ENCODE data around the gene RNPEPL1.

Gene RNPEPL1

DNA sequence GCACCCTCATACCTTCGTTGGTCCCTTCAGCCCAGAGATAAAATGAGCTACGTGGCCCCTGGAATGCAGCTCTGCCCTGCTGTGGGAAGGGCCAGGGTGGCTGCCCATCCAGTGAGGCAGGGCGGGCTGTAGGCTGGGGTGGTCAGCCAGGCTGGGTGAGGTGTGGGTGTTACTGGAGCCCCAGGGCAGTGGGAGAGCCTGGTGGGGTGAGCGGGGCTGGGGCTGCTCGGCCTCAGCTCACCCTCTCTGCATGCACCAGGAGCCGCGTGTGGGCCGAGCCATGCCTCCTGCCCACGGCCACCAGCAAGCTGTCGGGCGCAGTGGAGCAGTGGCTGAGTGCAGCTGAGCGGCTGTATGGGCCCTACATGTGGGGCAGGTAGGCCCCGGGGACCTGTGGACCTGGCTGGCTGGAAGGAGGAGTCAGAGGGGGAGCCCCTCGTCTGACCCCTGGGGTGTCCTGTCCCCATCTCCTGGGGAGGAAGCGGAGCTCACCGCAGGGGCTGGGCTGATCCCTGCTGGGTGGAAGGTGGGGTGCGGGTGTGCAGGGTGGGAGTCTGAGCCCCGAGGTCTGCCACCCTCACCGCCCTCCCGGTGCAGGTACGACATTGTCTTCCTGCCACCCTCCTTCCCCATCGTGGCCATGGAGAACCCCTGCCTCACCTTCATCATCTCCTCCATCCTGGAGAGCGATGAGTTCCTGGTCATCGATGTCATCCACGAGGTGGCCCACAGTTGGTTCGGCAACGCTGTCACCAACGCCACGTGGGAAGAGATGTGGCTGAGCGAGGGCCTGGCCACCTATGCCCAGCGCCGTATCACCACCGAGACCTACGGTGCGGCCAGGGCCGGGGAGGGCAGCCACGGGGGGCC, 5.5 kb downstream of the RNPEPL1 start:
- Histone ChIP-seq H3K4me3 (ENCODE audit: low read depth, low read length) (no peak overlapping the region), H3K27ac (ENCODE audit: low read depth, low read length) (no peak overlapping the region), H3K4me1 (ENCODE audit: control insufficient read depth, insufficient read depth, low read length) (peaks cover 3% of the 10 kb centered on the region; the same call in 1 of the 2 replicates), H3K9me3 (ENCODE audit: control insufficient read depth, insufficient read depth, low read depth, low read length) (no peaks in the 10 kb centered on the region), H3K36me3 (ENCODE audit: control insufficient read depth, insufficient read depth, low read length) (peaks cover 5% of the 10 kb centered on the region; the same call in 1 of the 2 replicates), H3K9ac (ENCODE audit: low read length) (no peak overlapping the region), H3K27me3 (ENCODE audit: control insufficient read depth, insufficient read depth, low read length) (peaks cover 13% of the 10 kb centered on the region)

DNA sequence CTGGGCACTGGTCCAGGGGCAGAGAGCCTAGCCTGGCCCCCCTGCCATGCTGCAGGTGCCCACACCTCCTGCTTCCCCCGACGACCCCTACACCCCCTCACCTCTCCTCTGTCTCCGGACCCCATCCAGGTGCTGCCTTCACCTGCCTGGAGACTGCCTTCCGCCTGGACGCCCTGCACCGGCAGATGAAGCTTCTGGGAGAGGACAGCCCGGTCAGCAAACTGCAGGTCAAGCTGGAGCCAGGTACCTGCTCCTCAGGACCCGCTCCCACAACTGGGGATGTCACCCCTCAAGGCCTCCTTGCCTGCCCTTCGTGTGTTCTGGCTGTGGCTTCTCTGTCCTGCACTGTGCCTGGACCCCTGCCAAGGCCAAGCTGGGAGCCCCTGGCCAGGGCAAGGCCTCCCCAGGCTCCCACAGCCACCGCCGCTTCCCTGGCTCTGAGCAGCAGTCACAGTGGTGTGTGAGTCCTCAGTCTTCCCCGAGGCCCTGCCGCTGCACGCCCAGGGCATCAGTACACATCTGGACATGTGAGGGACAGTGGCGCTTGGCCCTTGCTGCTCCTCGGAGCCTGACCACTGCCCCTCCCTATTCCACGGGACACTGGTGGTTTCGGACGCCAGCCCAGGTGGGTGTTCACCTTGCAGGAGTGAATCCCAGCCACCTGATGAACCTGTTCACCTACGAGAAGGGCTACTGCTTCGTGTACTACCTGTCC, 6.3 kb downstream of the RNPEPL1 start:
- Histone ChIP-seq H3K4me3 (ENCODE audit: low read depth, low read length) (no peak overlapping the region), H3K27ac (ENCODE audit: low read depth, low read length) (no peak overlapping the region), H3K36me3 (ENCODE audit: control insufficient read depth, insufficient read depth, low read length) (peaks cover 5% of the 10 kb centered on the region; the same call in 1 of the 2 replicates), H3K9me3 (ENCODE audit: control insufficient read depth, insufficient read depth, low read depth, low read length) (no peaks in the 10 kb centered on the region), H3K9ac (ENCODE audit: low read length) (no peak overlapping the region), H3K4me1 (ENCODE audit: control insufficient read depth, insufficient read depth, low read length) (peaks cover 2% of the 10 kb centered on the region; the same call in 1 of the 2 replicates), H3K27me3 (ENCODE audit: control insufficient read depth, insufficient read depth, low read length) (peaks cover 5% of the 10 kb centered on the region)

DNA sequence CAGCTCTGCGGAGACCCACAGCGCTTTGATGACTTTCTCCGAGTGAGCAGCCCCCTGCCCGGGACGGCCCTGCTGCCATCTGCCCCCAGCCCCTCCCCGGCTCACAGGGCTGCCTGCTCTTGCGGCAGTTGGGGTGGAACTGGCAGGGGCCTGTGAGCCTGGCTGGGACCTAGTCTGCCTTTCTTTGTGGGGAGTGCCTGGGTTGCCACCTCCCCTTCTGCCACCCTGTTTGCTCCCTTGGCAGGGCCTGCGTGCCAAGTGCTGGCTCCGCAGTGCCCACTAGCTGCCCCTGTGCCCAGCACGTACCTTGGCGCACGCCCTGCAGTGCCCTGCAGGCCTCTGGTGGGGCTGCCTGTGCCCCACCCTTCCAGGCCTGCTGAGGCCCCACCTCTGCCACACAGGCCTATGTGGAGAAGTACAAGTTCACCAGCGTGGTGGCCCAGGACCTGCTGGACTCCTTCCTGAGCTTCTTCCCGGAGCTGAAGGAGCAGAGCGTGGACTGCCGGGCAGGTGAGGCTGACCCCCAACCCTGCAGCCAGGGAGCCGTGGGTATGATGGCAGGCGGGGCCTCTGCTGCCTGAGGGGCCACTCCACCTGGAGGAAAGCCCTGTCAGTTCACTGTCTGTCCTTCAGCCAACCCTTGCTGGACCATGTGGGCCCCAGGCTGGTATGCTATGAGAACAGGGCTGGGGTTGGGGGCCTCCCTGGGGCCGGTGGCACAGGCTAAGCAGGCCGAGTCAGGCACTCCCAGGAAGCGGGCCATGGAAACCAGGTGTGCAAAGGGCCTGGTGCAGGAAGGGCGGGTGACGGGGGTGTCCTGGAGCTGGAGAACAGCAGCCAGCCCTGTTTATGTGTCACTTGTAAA, 7.0 kb downstream of the RNPEPL1 start:
- H3K9ac ChIP-seq (ENCODE audit: low read length): no peak overlapping the region
- peaks cover 5% of the 10 kb centered on the region; the same call in 1 of the 2 replicates for H3K36me3 ChIP-seq (ENCODE audit: control insufficient read depth, insufficient read depth, low read length)
- no peaks in the 10 kb centered on the region for H3K27me3 ChIP-seq (ENCODE audit: control insufficient read depth, insufficient read depth, low read length)
- H3K27ac ChIP-seq (ENCODE audit: low read depth, low read length): no peak overlapping the region
- no peaks in the 10 kb centered on the region for H3K9me3 ChIP-seq (ENCODE audit: control insufficient read depth, insufficient read depth, low read depth, low read length)
- peaks cover 9% of the 10 kb centered on the region; the same call in 1 of the 2 replicates for H3K4me1 ChIP-seq (ENCODE audit: control insufficient read depth, insufficient read depth, low read length)
- no peak overlapping the region for H3K4me3 ChIP-seq (ENCODE audit: low read depth, low read length)

DNA sequence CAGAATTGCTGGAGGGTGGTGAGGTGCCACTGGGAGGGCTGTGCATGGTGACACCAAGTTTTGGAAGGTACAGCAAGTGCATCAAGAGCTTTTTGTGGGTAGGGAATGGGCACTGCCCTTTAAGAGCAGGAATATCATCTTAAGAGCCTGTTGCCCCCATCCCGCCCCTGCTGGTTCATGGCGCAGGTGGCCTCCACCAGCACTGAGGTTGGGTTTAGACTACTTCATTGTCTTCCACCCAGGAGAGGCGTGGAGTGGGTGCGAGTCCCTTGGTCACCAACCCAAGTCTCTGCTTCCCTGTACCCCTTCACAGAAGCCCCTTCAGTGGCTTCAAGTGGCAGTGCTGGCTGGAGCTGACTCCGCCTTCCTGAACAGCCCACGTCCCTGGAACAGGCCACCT, 7.8 kb downstream of the RNPEPL1 start:
- H3K27ac ChIP-seq (ENCODE audit: low read depth, low read length): no peak overlapping the region
- H3K4me3 ChIP-seq (ENCODE audit: low read depth, low read length): no peak overlapping the region
- H3K27me3 ChIP-seq (ENCODE audit: control insufficient read depth, insufficient read depth, low read length): no peaks in the 10 kb centered on the region
- peaks cover 13% of the 10 kb centered on the region; the same call in 1 of the 2 replicates for H3K4me1 ChIP-seq (ENCODE audit: control insufficient read depth, insufficient read depth, low read length)
- peaks cover 5% of the 10 kb centered on the region; the same call in 1 of the 2 replicates for H3K36me3 ChIP-seq (ENCODE audit: control insufficient read depth, insufficient read depth, low read length)
- H3K9ac ChIP-seq (ENCODE audit: low read length): no peak overlapping the region
- H3K9me3 ChIP-seq (ENCODE audit: control insufficient read depth, insufficient read depth, low read depth, low read length): no peaks in the 10 kb centered on the region

DNA sequence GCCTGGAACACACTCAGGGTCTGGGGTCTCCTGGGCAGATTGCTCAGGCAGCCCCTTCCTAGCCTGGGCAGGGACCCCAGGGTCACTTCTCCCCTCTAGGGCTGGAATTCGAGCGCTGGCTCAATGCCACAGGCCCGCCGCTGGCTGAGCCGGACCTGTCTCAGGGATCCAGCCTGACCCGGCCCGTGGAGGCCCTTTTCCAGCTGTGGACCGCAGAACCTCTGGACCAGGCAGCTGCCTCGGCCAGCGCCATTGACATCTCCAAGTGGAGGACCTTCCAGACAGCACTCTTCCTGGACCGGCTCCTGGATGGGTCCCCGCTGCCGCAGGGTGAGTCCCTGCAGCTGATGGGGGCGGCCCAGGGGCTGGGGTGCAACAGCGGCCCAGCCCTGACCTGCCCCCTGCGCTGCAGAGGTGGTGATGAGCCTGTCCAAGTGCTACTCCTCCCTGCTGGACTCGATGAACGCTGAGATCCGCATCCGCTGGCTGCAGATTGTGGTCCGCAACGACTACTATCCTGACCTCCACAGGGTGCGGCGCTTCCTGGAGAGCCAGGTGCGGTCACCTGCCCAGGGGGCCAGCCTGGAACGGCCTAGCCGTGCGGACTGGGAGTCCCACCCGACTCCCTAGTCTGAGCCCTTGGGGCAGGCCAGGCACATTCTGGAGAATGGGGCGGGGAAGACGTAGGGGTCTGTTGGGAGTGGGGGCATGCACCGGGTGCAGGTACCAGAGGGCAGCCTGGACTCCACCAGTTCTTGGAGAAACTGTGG, 8.3 kb downstream of the RNPEPL1 start:
- H3K27me3 ChIP-seq (ENCODE audit: control insufficient read depth, insufficient read depth, low read length): no peaks in the 10 kb centered on the region
- H3K4me1 ChIP-seq (ENCODE audit: control insufficient read depth, insufficient read depth, low read length): peaks cover 13% of the 10 kb centered on the region; the same call in 1 of the 2 replicates
- no peak overlapping the region for H3K9ac ChIP-seq (ENCODE audit: low read length)
- no peaks in the 10 kb centered on the region for H3K9me3 ChIP-seq (ENCODE audit: control insufficient read depth, insufficient read depth, low read depth, low read length)
- no peak overlapping the region for H3K4me3 ChIP-seq (ENCODE audit: low read depth, low read length)
- no peak overlapping the region for H3K27ac ChIP-seq (ENCODE audit: low read depth, low read length)
- peaks cover 5% of the 10 kb centered on the region; the same call in 1 of the 2 replicates for H3K36me3 ChIP-seq (ENCODE audit: control insufficient read depth, insufficient read depth, low read length)

DNA sequence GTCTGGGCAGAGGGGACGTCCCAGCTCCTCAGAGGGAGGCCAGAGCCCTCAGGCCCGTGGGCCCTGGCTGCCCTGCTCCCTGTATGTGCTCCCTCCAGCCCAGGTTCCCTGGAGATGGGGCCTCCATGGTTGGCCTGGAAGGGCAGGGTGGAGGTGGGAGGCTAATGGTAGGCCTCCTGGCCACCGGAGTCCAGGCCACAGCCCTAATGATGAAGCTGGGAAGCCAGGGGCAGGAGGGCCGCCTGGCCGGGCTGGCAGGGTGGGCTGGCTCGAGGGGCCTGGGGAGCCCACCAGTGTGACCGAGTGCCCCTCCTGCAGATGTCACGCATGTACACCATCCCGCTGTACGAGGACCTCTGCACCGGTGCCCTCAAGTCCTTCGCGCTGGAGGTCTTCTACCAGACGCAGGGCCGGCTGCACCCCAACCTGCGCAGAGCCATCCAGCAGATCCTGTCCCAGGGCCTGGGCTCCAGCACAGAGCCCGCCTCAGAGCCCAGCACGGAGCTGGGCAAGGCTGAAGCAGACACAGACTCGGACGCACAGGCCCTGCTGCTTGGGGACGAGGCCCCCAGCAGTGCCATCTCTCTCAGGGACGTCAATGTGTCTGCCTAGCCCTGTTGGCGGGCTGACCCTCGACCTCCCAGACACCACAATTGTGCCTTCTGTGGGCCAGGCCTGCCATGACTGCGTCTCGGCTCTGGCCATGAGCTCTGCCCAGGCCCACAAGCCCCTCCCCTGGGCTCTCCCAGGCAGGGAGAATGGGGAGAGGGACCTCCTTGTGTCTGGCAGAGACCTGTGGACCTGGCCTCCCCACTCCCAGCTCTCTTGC, 9.2 kb downstream of the RNPEPL1 start:
- Histone ChIP-seq H3K4me3 (ENCODE audit: low read depth, low read length) (no peak overlapping the region), H3K9ac (ENCODE audit: low read length) (no peak overlapping the region), H3K27me3 (ENCODE audit: control insufficient read depth, insufficient read depth, low read length) (no peaks in the 10 kb centered on the region), H3K27ac (ENCODE audit: low read depth, low read length) (no peak overlapping the region), H3K36me3 (ENCODE audit: control insufficient read depth, insufficient read depth, low read length) (peaks cover 5% of the 10 kb centered on the region; the same call in 1 of the 2 replicates), H3K9me3 (ENCODE audit: control insufficient read depth, insufficient read depth, low read depth, low read length) (no peaks in the 10 kb centered on the region), H3K4me1 (ENCODE audit: control insufficient read depth, insufficient read depth, low read length) (peaks cover 19% of the 10 kb centered on the region; the same call in 1 of the 2 replicates)

DNA sequence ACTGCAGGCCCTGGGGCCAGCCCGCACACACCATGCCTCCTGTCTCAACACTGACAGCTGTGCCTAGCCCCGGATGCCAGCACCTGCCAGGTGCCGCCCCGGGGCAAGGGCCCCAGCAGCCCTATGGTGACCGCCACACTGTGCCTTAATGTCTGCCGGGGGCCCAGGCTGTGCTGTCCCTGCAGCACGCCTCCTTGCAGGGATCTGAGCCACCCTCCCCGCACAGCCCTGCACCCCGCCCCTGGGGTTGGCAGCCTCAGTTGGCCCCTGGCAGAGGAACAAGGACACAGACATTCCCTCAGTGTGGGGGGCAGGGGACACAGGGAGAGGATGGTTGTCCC, 9.8 kb downstream of the RNPEPL1 start:
- Histone ChIP-seq H3K4me1 (ENCODE audit: control insufficient read depth, insufficient read depth, low read length) (peaks cover 21% of the 10 kb centered on the region; the same call in 1 of the 2 replicates), H3K27me3 (ENCODE audit: control insufficient read depth, insufficient read depth, low read length) (no peaks in the 10 kb centered on the region), H3K27ac (ENCODE audit: low read depth, low read length) (no peak overlapping the region), H3K36me3 (ENCODE audit: control insufficient read depth, insufficient read depth, low read length) (peaks cover 5% of the 10 kb centered on the region; the same call in 1 of the 2 replicates), H3K9ac (ENCODE audit: low read length) (no peak overlapping the region), H3K4me3 (ENCODE audit: low read depth, low read length) (no peak overlapping the region), H3K9me3 (ENCODE audit: control insufficient read depth, insufficient read depth, low read depth, low read length) (no peaks in the 10 kb centered on the region)

DNA sequence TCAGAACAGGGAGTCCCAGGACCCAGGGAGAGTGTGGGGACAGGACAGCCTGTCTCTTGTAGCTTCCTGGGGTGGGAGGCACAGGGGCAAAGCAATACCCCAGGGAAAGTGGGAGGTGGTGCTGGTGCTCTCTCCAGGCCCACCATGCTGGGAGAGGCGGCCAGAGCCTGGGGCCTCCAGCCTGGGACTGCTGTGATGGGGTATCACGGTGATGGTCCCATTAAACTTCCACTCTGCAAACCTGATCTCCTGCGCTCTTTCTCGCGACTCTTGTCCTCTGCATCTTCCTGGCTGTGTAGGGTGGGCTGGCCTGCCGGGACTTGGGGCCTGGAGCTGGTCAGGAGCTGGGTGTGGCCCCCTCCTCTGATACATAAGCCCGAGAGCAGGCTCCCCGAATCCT, 10.2 kb downstream of the RNPEPL1 start:
- no peak overlapping the region for H3K27ac ChIP-seq (ENCODE audit: low read depth, low read length)
- no peaks in the 10 kb centered on the region for H3K9me3 ChIP-seq (ENCODE audit: control insufficient read depth, insufficient read depth, low read depth, low read length)
- no peak overlapping the region for H3K4me3 ChIP-seq (ENCODE audit: low read depth, low read length)
- peaks cover 21% of the 10 kb centered on the region; the same call in 1 of the 2 replicates for H3K4me1 ChIP-seq (ENCODE audit: control insufficient read depth, insufficient read depth, low read length)
- peaks cover 5% of the 10 kb centered on the region; the same call in 1 of the 2 replicates for H3K36me3 ChIP-seq (ENCODE audit: control insufficient read depth, insufficient read depth, low read length)
- no peak overlapping the region for H3K9ac ChIP-seq (ENCODE audit: low read length)
- H3K27me3 ChIP-seq (ENCODE audit: control insufficient read depth, insufficient read depth, low read length): no peaks in the 10 kb centered on the region

DNA sequence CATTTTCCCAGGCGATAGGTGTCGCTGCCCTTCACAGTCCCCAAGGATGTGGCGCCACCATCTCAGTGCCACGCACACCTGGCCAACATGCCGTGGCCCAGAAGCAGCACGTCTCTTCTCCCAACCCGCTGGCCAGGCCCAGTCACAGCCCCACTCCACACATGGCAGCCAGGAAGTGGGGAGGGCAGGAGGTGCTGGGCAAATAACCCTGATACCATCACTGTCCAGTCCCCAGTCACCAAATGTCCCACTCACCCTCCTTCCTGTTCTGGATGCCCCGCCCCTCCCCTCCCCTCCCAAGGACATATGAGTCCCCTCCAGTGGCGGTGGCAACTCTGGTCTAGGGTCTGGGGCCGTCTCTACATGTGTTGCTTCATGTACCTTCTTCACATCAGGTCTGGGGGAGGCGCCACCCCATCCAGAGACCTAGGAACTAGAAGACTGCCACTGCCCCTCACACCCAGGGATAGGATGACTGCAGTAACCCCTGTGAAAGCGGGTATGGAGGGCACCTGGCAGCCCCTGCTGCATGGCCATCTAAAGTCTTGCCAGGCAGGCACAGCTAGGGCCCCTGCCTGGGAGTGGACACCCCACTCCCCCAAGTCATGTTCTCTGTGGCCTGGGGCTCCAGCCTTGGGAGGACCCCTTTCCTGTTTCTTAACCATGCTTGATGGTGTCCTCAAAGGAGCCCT, 10.9 kb downstream of the RNPEPL1 start:
- no peaks in the 10 kb centered on the region for H3K9me3 ChIP-seq (ENCODE audit: control insufficient read depth, insufficient read depth, low read depth, low read length)
- no peak overlapping the region for H3K27ac ChIP-seq (ENCODE audit: low read depth, low read length)
- peaks cover 21% of the 10 kb centered on the region; the same call in 1 of the 2 replicates for H3K4me1 ChIP-seq (ENCODE audit: control insufficient read depth, insufficient read depth, low read length)
- no peak overlapping the region for H3K9ac ChIP-seq (ENCODE audit: low read length)
- H3K27me3 ChIP-seq (ENCODE audit: control insufficient read depth, insufficient read depth, low read length): no peaks in the 10 kb centered on the region
- peaks cover 5% of the 10 kb centered on the region; the same call in 1 of the 2 replicates for H3K36me3 ChIP-seq (ENCODE audit: control insufficient read depth, insufficient read depth, low read length)
- no peak overlapping the region for H3K4me3 ChIP-seq (ENCODE audit: low read depth, low read length)
